SK-N-SH (cell line): ENCODE measurements around the gene NGB. TPM values are rescaled to one million over a fixed set of nuclear protein-coding genes. Genes with fewer than 3 reads are reported as not detected.

Experiments used
- CTCF ChIA-PET: fragments of 300-600, 350-600 bp; formaldehyde crosslinking; extraction: SDS; loops from one replicate; lab custom pipeline; 2021; lab: Yijun Ruan, JAX
- POLR2A ChIA-PET: fragments of 350-600 bp; sonication (Branson Sonifier 250); formaldehyde crosslinking; extraction: SDS; loops from one replicate; lab custom pipeline; 2020; ENCODE audit warnings: antibody characterized with exemption, inconsistent platforms; lab: Yijun Ruan, JAX
- DNase-seq: peaks from one replicate; pipeline ENCODE4 v3.0.0; 2012
- H2AFZ ChIP-seq: fragments of 200-600 bp; sonication (generic); 2 replicates; pipeline ENCODE4 v1.8.1; 2016; ENCODE audit warnings: antibody characterized with exemption, mild to moderate bottlenecking, low read depth
- H3F3A ChIP-seq: fragments of 200-600 bp; sonication (generic); replicated peaks from 2 replicates; pipeline ENCODE3; 2016; ENCODE audit warnings: antibody characterized with exemption, mild to moderate bottlenecking; ENCODE audit not compliant: insufficient read depth
- H3K27ac ChIP-seq, 2 experiments: fragments of 200-500 bp in 1 of 2; fragments of 200-600 bp in 1 of 2; sonication (Bioruptor generic) in 1 of 2; sonication (generic), shearing (Covaris generic) in 1 of 2; 2 replicates each; pipeline versions ENCODE4 v1.5.1 to v1.6.1; 2014 to 2016; ENCODE audit warnings: low read depth in 2 of 2, inconsistent platforms in 1 of 2, low read length in 1 of 2, mild to moderate bottlenecking in 1 of 2, mixed read lengths in 1 of 2
- H3K27me3 ChIP-seq: fragments of 200-600 bp; sonication (generic), shearing (Covaris generic); 2 replicates; pipeline ENCODE4 v1.6.1; 2016; ENCODE audit warnings: mixed run types; ENCODE audit not compliant: insufficient read depth
- H3K36me3 ChIP-seq, 2 experiments: fragments of 200-500 bp in 1 of 2; fragments of 200-600 bp in 1 of 2; sonication (Bioruptor generic) in 1 of 2; sonication (generic) in 1 of 2; replicated peaks in 1 of 2; 2 replicates each; pipeline versions ENCODE3 to v1.5.1; 2014 to 2016; ENCODE audit warnings: low read length in 1 of 2, mild to moderate bottlenecking in 1 of 2; ENCODE audit not compliant: insufficient read depth in 2 of 2, control insufficient read depth in 1 of 2
- H3K4me1 ChIP-seq, 2 experiments: fragments of 200-500 bp in 1 of 2; fragments of 200-600 bp in 1 of 2; sonication (Bioruptor generic) in 1 of 2; sonication (generic), shearing (Covaris generic) in 1 of 2; 2 replicates each; pipeline versions ENCODE4 v1.5.1 to v1.6.1; 2014 to 2016; ENCODE audit warnings: low read depth in 1 of 2, low read length in 1 of 2, mixed run types in 1 of 2; ENCODE audit not compliant: insufficient read depth in 2 of 2, control insufficient read depth in 1 of 2
- H3K4me2 ChIP-seq: fragments of 200-600 bp; sonication (generic), shearing (Covaris generic); 2 replicates; pipeline ENCODE4 v1.6.1; 2017; ENCODE audit warnings: mixed run types
- H3K4me3 ChIP-seq, 2 experiments: fragments of 200-500 bp in 1 of 2; fragments of 200-600 bp in 1 of 2; sonication (Bioruptor generic) in 1 of 2; sonication (generic), shearing (Covaris generic) in 1 of 2; 2 replicates each; pipeline versions ENCODE4 v1.5.1 to v1.8.1; 2014 to 2016; ENCODE audit warnings: low read depth in 2 of 2, inconsistent platforms in 1 of 2, low read length in 1 of 2, mild to moderate bottlenecking in 1 of 2, mixed read lengths in 1 of 2, moderate library complexity in 1 of 2
- H3K79me2 ChIP-seq: fragments of 200-600 bp; sonication (generic); 2 replicates; pipeline ENCODE4 v1.8.1; 2017; ENCODE audit warnings: mild to moderate bottlenecking; ENCODE audit not compliant: insufficient read depth
- H3K9ac ChIP-seq: fragments of 200-600 bp; sonication (generic); 2 replicates; pipeline ENCODE4 v1.6.1; 2017; ENCODE audit warnings: mixed run types
- H3K9me2 ChIP-seq: fragments of 200-600 bp; sonication (generic); 2 replicates; pipeline ENCODE4 v1.6.1; 2017; ENCODE audit warnings: mixed run types
- H3K9me3 ChIP-seq: fragments of 200-600 bp; sonication (generic); 2 replicates; pipeline ENCODE4 v1.6.1; 2017; ENCODE audit warnings: mixed run types, mild to moderate bottlenecking, moderate library complexity
- H4K20me1 ChIP-seq: fragments of 200-600 bp; sonication (generic); 2 replicates; pipeline ENCODE4 v1.6.1; 2017; ENCODE audit warnings: mild to moderate bottlenecking, mixed run types; ENCODE audit not compliant: insufficient read depth
- EP300 ChIP-seq, 2 experiments: IDR thresholded peaks; 2 replicates each; pipeline versions ENCODE4 v1.4.0 to v1.6.1; 2012; ENCODE audit warnings: borderline replicate concordance in 1 of 2, low read depth in 1 of 2, low read length in 1 of 2
- MAX ChIP-seq: IDR thresholded peaks from 2 replicates; pipeline ENCODE4 v1.4.0; 2012; ENCODE audit warnings: low read depth
- NFIC ChIP-seq: IDR thresholded peaks from 2 replicates; pipeline ENCODE4 v1.4.0; 2012; ENCODE audit warnings: borderline replicate concordance
- POLR2AphosphoS5 ChIP-seq: IDR thresholded peaks from 2 replicates; pipeline ENCODE4 v1.6.1; 2012; ENCODE audit warnings: low read depth, low read length
- REST ChIP-seq: IDR thresholded peaks from 2 replicates; pipeline ENCODE4 v1.6.1; 2012; ENCODE audit warnings: mild to moderate bottlenecking, low read depth, low read length, moderate library complexity
- SIN3A ChIP-seq: IDR thresholded peaks from 2 replicates; pipeline ENCODE4 v1.6.1; 2012; ENCODE audit warnings: low read depth, mild to moderate bottlenecking, low read length, moderate library complexity, borderline replicate concordance
- TCF12 ChIP-seq: IDR thresholded peaks from 2 replicates; pipeline ENCODE4 v1.4.0; 2012
- USF1 ChIP-seq: IDR thresholded peaks from 2 replicates; pipeline ENCODE4 v1.4.0; 2012; ENCODE audit warnings: low read depth, borderline replicate concordance
- WGBS: methylation state at CpG from one replicate; pipeline ENCODE4 v1.1.6; 2017; ENCODE audit warnings: low lambda C conversion rate; 5-methylcytosine and 5-hydroxymethylcytosine counted together
- polyA plus RNA-seq, 3 experiments: library from polyadenylated mRNA; depleted of rRNA; stranded (reverse); fragments of >200 nt; gene quantifications; 2 replicates each; pipeline ENCODE4 v1.2.3, GENCODE V29; 2012
- TF ChIP-seq, protein P1 (sequence below): fragments of 200-600 bp; sonication (generic); IDR thresholded peaks from 2 replicates; pipeline ENCODE4 v1.6.1; 2017; ENCODE audit warnings: antibody characterized with exemption, mild to moderate bottlenecking, moderate library complexity
- TF ChIP-seq, protein P2 (sequence below): IDR thresholded peaks from 2 replicates; pipeline ENCODE4 v1.4.0; 2012; ENCODE audit warnings: low read depth, borderline replicate concordance

Gene NGB
- polyA plus RNA-seq, 1 of the 3 experiments (the other 2 are of a cell fraction), result not detected

- no peaks in the 10 kb centered on the region for H3K9me2 ChIP-seq
- no peak overlapping the region for H3K27ac ChIP-seq
- WGBS, result 63% methylated on average over 6 of the region's 6 CpGs
These were observed 20.1 kb downstream of the NGB start for GRCh38 chr14:77250927-77251326.

More at GRCh38 chr14:77250927-77251326, 20.1 kb downstream of the NGB start:
- no peak overlapping the region for H2AFZ ChIP-seq
- no peak for TF ChIP-seq MAX
- TF ChIP-seq, protein P1, sequence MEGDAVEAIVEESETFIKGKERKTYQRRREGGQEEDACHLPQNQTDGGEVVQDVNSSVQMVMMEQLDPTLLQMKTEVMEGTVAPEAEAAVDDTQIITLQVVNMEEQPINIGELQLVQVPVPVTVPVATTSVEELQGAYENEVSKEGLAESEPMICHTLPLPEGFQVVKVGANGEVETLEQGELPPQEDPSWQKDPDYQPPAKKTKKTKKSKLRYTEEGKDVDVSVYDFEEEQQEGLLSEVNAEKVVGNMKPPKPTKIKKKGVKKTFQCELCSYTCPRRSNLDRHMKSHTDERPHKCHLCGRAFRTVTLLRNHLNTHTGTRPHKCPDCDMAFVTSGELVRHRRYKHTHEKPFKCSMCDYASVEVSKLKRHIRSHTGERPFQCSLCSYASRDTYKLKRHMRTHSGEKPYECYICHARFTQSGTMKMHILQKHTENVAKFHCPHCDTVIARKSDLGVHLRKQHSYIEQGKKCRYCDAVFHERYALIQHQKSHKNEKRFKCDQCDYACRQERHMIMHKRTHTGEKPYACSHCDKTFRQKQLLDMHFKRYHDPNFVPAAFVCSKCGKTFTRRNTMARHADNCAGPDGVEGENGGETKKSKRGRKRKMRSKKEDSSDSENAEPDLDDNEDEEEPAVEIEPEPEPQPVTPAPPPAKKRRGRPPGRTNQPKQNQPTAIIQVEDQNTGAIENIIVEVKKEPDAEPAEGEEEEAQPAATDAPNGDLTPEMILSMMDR, result no peak
- no peak for TF ChIP-seq TCF12
- no peak for TF ChIP-seq POLR2AphosphoS5
- TF ChIP-seq, protein P2, sequence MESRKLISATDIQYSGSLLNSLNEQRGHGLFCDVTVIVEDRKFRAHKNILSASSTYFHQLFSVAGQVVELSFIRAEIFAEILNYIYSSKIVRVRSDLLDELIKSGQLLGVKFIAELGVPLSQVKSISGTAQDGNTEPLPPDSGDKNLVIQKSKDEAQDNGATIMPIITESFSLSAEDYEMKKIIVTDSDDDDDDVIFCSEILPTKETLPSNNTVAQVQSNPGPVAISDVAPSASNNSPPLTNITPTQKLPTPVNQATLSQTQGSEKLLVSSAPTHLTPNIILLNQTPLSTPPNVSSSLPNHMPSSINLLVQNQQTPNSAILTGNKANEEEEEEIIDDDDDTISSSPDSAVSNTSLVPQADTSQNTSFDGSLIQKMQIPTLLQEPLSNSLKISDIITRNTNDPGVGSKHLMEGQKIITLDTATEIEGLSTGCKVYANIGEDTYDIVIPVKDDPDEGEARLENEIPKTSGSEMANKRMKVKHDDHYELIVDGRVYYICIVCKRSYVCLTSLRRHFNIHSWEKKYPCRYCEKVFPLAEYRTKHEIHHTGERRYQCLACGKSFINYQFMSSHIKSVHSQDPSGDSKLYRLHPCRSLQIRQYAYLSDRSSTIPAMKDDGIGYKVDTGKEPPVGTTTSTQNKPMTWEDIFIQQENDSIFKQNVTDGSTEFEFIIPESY, result no peak
- TF ChIP-seq NFIC, result no peak
- TF ChIP-seq REST, result no peak
- TF ChIP-seq USF1, result no peak
- TF ChIP-seq EP300 (IDR thresholded peaks at IDR 0.05; ENCODE audit: borderline replicate concordance in 1 of 2, low read depth in 1 of 2, low read length in 1 of 2), result no peak
- no peak for TF ChIP-seq SIN3A
- no peaks in the 10 kb centered on the region for H3K36me3 ChIP-seq
- no peak overlapping the region for H3K4me3 ChIP-seq
- no peaks in the 10 kb centered on the region for H4K20me1 ChIP-seq
- H3K4me1 ChIP-seq, result no peaks in the 10 kb centered on the region
- POLR2A ChIA-PET, result no interaction called here
- no peaks in the 10 kb centered on the region for H3K79me2 ChIP-seq
- no peaks in the 10 kb centered on the region for H3F3A ChIP-seq
- CTCF ChIA-PET, result no interaction called here
- no peak for DNase-seq
- no peak overlapping the region for H3K4me2 ChIP-seq
- no peak overlapping the region for H3K9ac ChIP-seq
- H3K9me3 ChIP-seq, result no peaks in the 10 kb centered on the region
- no peaks in the 10 kb centered on the region for H3K27me3 ChIP-seq
